Stimulated activated CD4-positive, alpha-beta T cell treated with anti-CD3 and anti-CD28 coated beads, Interleukin-12 subunit alpha, Interleukin-12 subunit beta, amount 100 ng/mL, for 4 hours (primary cell): Measurements from ENCODE around the gene UCP2.

Experiments used
- DNase-seq: peaks from one replicate; pipeline ENCODE4 v3.0.0-alpha.2; 2020

UCP2 gene

DNA sequence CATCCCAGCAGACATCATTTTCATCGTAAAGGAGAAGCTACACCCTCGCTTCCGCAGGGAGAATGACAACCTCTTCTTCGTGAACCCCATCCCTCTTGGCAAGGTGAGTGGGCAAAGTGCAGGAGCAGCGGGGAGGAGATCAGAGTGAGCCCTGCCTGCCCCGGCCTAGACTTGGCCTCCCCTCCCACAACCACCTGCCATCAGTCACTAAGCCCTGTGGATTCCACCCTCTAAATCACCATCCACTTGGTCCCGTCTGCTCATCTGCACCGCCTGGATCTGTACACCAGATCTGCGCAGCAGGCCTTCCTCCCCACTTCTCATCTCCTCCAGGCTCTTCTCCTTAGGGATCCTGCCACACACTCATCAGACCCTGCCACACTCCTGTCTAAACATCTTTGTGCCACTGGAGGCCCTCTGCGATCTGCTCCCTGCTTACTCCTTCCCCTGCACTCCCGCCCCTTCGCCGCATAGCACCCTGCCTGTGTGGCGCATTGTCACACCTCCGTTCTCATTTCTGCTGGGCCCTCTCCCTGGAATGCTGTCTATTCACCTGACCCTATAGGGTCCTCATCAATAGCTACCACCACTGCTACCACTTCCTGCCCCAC lies 14.2 kb downstream of the UCP2 start:
- no peak for DNase-seq

DNA sequence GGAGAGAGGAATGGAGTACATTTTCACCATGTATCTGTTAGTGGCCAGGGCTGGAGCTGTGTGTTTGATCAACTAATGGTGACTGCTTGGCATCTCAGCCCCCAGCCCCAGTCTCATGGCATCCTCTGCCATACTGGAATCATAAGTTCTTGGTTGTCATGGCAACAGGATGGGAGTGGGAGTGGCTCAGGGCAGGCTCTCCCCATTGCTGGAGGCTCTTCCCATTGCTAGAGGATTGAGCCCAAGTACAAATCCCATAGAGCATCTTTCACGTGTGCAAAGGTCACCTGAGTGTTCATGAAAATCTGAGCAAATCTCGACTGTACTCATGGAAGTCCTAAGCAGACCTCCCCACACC lies 16.9 kb downstream of the UCP2 start:
- no peak for DNase-seq

DNA sequence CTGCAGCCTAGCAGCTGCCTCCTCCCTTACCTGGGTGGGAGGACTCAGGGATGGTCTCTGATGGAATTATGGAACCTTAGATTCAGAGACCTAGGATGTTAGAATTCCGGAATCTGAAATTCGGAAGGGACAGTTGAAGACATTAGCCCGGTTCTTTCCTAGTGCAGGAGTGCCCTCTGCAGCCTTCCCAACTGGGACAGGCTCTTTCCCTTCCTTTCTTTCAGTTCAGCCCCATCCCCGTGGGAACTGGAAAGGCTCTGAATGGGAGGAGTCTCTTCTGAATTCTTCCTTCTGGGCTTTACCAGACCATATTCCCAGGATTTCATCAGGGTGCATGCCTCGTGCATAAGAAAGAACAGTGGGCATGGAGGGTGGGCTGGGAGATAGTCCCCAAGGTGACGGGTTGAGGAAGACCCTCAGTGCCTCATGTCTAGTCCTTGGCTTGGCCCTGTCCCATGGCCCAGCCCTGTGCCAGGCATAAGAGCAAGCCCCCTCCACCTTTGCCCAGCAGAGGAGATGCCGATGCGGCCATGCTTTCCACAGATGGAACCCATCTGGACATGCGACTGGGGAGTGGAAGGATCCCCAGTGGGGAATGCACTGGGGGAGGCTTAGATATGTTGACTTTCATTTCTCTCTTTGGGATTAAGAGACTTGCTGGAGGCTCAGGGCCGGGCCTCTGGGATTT lies 17.4 kb downstream of the UCP2 start:
- no peak for DNase-seq

DNA sequence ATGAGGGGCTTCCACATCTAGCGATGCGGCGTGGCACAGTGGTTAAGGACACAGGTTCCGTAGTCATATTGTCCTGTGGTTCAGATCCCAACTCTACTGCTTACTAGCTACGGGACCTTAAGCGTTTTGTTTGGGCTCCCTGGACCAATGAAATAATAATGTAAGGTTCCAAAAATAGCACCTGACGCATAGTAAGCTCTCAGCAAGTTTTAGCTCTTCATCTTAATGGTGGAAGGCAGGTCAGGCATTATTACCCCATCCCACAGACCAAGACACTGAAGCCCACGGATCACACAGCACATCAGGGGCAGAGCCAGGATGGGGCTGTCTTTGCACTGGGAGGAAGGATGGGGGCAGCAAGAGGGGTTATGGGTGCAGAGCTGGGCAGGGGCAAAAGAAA lies 18.8 kb downstream of the UCP2 start:
- DNase-seq, result no peak

- DNase-seq, result no peak
Observed at GRCh38 chr11:73962101-73962705, 20.4 kb downstream of the UCP2 start.

DNA sequence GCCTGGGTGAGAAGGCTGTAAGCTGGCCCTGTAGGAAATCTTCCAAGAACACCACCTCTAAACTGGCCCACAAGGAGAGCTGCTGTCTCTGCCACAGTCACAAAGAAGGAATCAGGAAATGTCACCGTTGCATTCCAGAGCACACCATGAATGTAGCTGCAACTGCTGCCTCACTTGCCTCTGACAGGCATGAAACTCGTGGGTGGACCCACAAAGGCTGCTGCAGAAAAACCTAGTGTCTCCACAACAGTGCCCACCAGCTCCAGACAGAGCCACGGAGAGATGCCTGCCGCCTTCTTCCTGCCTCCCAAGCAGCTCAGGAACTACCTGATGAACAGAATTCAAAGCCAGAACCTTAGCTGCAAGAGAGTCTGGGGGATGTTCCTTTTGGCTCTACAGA lies 21.3 kb downstream of the UCP2 start:
- no peak for DNase-seq

GRCh38 chr11:73958521-73959141 lies 24.0 kb downstream of the UCP2 start:
- no peak for DNase-seq

DNA sequence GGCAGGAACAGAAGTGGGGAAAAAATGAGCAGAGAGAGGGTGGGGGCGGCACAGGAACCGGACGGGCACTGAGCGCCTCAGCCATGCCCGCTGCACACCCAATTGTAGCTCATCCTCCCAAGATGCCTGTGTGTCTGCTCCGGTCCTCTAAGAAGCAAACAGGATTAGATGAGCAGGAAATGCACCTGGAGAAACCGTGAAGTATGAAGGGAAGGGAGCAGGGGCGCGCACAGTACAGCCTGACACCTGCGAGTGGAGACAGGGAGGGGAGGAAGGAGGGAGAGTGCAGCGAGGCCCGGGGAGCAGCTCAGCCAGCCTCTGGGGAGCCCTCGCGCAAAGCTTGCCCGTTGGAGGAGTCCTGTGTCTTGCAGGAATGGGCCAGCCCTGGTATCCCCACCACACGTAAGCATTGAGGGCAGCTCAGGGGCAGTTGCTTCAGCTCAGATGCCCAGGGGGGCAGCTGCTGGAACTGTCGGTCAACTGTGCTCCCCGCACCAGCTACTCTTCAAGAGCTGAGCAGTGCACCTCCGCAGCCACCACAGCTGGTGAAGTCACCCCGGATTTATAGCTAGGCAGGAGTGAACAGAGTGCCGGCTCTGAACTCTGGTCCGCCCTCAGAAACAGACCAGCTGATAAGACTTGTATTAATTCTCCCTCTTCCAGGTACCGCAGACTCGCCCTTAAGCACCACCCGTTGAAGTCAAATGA lies 24.8 kb downstream of the UCP2 start:
- DNase-seq, result no peak

- no peak for DNase-seq
Observed at GRCh38 chr11:73956876-73957653, 25.6 kb downstream of the UCP2 start.

DNA sequence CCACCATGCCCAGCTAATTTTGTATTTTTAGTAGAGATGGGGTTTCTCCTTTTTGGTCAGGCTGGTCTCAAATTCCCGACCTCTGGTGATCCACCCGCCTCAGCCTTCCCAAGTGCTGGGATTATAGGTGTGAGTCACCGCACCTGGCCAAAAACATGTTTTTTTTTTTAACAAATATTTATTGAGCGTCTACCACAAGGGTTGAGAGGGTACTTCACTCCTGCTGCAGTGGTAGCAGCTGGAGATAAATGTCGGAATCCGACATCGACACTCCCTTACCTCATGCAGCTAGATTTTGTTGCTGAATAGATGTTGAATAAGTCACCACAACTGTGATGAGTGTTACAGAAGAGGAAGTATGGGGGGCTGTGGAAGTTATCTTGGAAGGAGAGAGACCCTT lies 30.8 kb downstream of the UCP2 start:
- DNase-seq, result no peak

DNA sequence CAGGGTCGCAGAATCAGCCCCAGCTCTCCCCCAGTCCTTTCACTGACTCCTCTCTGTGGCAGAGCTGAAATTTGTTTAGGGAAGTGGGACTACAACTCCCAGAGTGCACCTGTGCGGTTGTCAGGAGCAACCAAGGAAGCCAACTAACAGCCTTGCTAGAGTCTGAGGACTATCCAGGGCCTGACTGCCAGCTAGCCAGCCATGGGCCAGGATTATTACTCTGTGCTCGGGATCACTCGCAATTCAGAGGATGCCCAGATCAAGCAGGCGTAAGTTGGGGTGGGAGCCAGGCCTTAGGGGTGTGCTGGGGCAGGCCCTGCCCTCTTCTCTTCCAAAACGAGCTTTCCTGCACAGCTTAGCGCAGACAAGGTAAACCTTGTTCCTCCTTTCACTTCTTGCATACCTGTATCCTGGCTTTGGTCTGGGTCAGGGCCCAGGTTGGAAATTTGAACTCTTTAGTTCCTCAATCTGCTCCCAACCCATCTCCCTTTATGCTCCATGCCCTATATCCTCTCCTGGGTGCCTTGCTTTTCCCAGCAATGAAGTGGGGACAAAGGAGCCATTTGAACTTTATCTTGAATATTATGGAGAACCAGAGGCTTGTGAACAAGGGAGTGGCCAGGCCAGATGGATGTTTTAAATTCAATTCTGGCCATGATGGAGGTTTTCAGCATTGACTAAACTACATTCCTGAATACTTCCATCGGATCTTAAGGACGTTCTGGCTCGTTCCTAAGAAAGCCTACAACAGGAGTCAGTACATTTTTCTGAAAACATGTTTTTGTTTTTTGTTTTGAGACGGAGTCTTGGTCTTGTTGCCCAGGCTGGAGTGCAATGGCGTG lies 31.6 kb downstream of the UCP2 start, which contains the start of gene DNAJB13:
TSS of gene DNAJB13 (plus strand) at position 158 of the 842 bp plus-strand sequence. CDS start at position 202, 44 bp downstream.
- DNase-seq, result no peak

DNA sequence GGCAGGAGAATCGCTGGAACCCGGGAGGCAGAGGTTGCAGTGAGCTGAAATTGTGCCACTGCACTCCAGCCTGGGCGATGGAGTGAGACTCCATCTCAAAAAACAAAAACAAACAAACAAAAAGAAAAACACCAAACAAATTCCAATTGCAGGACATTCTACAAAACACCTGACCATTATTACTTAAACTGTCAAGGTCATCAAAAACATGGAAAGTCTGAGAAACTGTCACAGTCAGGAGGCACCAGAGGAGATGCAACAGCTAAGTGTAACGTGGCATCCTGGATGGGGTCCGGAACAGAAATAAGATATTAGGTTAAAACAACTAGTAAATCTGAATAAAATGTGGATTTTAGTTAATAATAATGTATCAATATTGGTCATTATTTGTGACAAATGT lies 32.7 kb downstream of the UCP2 start:
- no peak for DNase-seq

DNA sequence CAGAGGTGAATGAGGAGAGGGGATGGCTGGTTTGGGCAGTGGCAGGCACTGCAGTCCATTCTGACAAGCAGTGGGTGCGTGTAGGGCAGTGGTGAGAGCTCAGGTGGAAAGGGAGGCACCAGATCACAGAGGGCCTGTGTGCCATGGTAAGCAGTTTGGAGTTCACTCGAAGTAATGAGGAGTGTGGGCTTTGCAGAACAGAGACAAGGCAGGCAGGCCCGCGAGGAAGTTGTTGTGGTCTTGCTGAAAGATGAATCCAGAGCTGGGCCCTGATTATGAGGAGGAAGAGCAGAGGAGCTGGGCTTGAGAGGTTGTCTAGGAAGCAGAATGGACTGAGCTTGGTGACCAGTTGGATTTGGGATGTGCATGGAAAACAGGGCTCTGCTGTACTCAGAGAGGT lies 33.4 kb downstream of the UCP2 start:
- DNase-seq, result no peak

DNA sequence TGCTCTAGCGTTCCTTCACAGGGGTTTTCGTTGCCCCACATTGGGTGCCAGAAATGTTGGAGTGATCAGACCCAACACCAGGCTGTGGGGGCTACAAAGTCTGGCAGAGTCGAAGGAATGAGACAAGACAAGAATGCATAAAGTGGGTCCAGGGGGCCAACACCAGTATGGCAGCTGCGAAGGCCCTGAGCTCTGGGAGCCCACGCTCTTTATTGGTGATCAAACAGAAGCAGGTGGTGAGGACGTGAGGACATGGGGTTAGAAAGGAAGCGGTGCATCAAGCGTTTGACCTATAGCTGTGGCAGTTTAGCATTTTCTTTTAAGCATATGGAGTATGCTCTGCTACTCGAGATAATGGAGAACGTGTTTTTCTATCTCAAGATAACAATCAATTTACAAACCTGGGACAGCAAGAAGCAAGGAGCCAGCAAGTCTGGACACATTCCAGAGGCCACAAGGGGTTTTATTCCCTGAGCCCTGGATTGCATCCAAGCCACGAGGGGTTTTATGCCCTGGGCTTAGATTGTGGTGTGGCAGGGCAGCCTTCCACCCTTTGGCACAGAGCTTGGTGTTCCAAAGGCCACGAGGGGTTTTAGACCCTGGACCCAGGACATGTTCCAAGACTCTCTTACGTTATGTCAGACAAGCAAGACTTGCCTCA lies 35.7 kb downstream of the UCP2 start:
- no peak for DNase-seq

GRCh38 chr11:73945396-73945795 lies 37.2 kb downstream of the UCP2 start:
- no peak for DNase-seq

GRCh38 chr11:73944901-73945300 lies 37.7 kb downstream of the UCP2 start:
- no peak for DNase-seq

GRCh38 chr11:73944085-73944484 lies 38.6 kb downstream of the UCP2 start:
- no peak for DNase-seq

DNA sequence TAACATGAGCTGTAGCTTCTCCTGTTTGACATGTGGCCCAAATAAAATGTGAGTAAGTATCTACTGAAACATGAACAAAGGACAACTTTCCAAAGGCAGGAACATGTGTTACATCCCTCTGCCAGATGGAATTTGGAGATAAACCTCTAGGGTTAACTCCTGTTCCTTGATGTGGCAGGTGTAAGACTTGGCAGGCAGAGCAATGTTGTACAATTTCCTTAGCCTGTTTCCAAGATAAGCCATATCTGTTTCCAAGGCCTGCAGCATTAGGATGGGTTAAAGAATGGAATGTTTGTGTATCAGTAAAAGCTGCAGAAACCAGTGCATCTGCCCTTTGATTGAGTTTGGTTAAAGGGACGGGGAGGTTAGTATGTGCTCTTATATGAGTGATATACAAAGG lies 40.6 kb downstream of the UCP2 start:
- DNase-seq, result no peak

- DNase-seq, result no peak
Observed at GRCh38 chr11:73940801-73941570, 41.7 kb downstream of the UCP2 start.

GRCh38 chr11:73939096-73939495 lies 43.5 kb downstream of the UCP2 start:
- no peak for DNase-seq
